ACHN (cell line): ENCODE data around the gene CHRDL1.
A peak's percentile ranks its signal among the peaks of the same experiment; 100 is the strongest.
"Not testable (repeated sequence)": the region's sequence is repeated elsewhere in the genome, so short reads cannot be mapped to it uniquely, and the experiment has no call there.

Experiments
- DNase-seq: peaks from one replicate; pipeline ENCODE4 v3.0.0-alpha.2; 2015
- in situ Hi-C: cut with HindIII; loops from 2 replicates; pipeline ENCODE4 v1.10.0; 2017; ENCODE audit warnings: low sequenced_read_pairs, low pct_ligation_motif_present, low pct_unique_long_range_greater_than_20kb

CHRDL1 gene

GRCh38 chrX:110795645-110796406 lies at the start of gene CHRDL1:
CHRDL1 (minus strand) TSS chrX:110795817; CDS start chrX:110792181, 3,636 bp downstream.
- DNase-seq: peak; percentile 59
- in situ Hi-C loops: no loop called here

GRCh38 chrX:110836982-110837381 lies 41.4 kb upstream of the CHRDL1 start:
- no peak for DNase-seq
- in situ Hi-C loops: loop anchor here (25.0 kb wide), 1 partner anchor 400 kb away; no protein-coding TSS in a partner anchor

- in situ Hi-C loops: loop anchor here (25.0 kb wide), 1 partner anchor 399 kb away; no protein-coding TSS in a partner anchor
- DNase-seq: no peak
Observed at GRCh38 chrX:110836451-110836850, 40.8 kb upstream of the CHRDL1 start.

GRCh38 chrX:110836001-110836400 lies 40.4 kb upstream of the CHRDL1 start:
- in situ Hi-C loops: loop anchor here (25.0 kb wide), 1 partner anchor 399 kb away; no protein-coding TSS in a partner anchor
- no peak for DNase-seq

GRCh38 chrX:110825972-110826371 lies 30.4 kb upstream of the CHRDL1 start:
- no peak for DNase-seq
- in situ Hi-C loops: loop anchor here (25.0 kb wide), 1 partner anchor 389 kb away; no protein-coding TSS in a partner anchor

- DNase-seq, in situ Hi-C loops: not testable (repeated sequence)
Observed at GRCh38 chrX:110816543-110816942, 20.9 kb upstream of the CHRDL1 start.

- DNase-seq: no peak
Observed at GRCh38 chrX:110806145-110806544, 10.5 kb upstream of the CHRDL1 start.

GRCh38 chrX:110805303-110805702 lies 9.7 kb upstream of the CHRDL1 start:
- DNase-seq: no peak
- in situ Hi-C loops: no loop called here

More at GRCh38 chrX:110806145-110806544, 10.5 kb upstream of the CHRDL1 start:
- in situ Hi-C loops: no loop called here

- in situ Hi-C loops: no loop called here
- no peak for DNase-seq
Observed at GRCh38 chrX:110804446-110804845, 8.8 kb upstream of the CHRDL1 start.

- DNase-seq: no peak
- in situ Hi-C loops: no loop called here
Observed at GRCh38 chrX:110803506-110803905, 7.9 kb upstream of the CHRDL1 start.

- in situ Hi-C loops: no loop called here
- DNase-seq: no peak
Observed at GRCh38 chrX:110796407-110796697, 735 bp upstream of the CHRDL1 start.

GRCh38 chrX:110794601-110795000 lies 1.0 kb downstream of the CHRDL1 start:
- no peak for DNase-seq
- in situ Hi-C loops: no loop called here

GRCh38 chrX:110791071-110791470 lies 4.5 kb downstream of the CHRDL1 start:
- in situ Hi-C loops: no loop called here
- DNase-seq: no peak

GRCh38 chrX:110786486-110786885 lies 9.1 kb downstream of the CHRDL1 start:
- in situ Hi-C loops: no loop called here
- peak; percentile 25 for DNase-seq

GRCh38 chrX:110759785-110760184 lies 35.8 kb downstream of the CHRDL1 start:
- in situ Hi-C loops: no loop called here
- no peak for DNase-seq

GRCh38 chrX:110758781-110759422 lies 36.7 kb downstream of the CHRDL1 start:
- DNase-seq: no peak
- in situ Hi-C loops: no loop called here

- peak; percentile 64 for DNase-seq
- in situ Hi-C loops: no loop called here
Observed at GRCh38 chrX:110755611-110756010, 40.0 kb downstream of the CHRDL1 start.

GRCh38 chrX:110755061-110755460 lies 40.6 kb downstream of the CHRDL1 start:
- peak; percentile 39 for DNase-seq
- in situ Hi-C loops: no loop called here

- DNase-seq: no peak
Observed at GRCh38 chrX:110750526-110751189, 45.0 kb downstream of the CHRDL1 start.

More at GRCh38 chrX:110750526-110751189, 45.0 kb downstream of the CHRDL1 start:
- in situ Hi-C loops: no loop called here
